HG03159 (cell line): ENCODE data around the gene POLR2F.
A peak's percentile ranks its signal among the peaks of the same experiment; 100 is the strongest.
"Not testable (repeated sequence)": the region's sequence is repeated elsewhere in the genome, so short reads cannot be mapped to it uniquely, and the experiment has no call there.

Experiments
- ATAC-seq: cut with Tn5 transposase; IDR thresholded peaks from one replicate; pipeline ENCODE4 v1.9.1; 2021; ENCODE audit warnings: mild to moderate bottlenecking, moderate library complexity; ENCODE audit not compliant: unreplicated experiment

POLR2F gene

DNA sequence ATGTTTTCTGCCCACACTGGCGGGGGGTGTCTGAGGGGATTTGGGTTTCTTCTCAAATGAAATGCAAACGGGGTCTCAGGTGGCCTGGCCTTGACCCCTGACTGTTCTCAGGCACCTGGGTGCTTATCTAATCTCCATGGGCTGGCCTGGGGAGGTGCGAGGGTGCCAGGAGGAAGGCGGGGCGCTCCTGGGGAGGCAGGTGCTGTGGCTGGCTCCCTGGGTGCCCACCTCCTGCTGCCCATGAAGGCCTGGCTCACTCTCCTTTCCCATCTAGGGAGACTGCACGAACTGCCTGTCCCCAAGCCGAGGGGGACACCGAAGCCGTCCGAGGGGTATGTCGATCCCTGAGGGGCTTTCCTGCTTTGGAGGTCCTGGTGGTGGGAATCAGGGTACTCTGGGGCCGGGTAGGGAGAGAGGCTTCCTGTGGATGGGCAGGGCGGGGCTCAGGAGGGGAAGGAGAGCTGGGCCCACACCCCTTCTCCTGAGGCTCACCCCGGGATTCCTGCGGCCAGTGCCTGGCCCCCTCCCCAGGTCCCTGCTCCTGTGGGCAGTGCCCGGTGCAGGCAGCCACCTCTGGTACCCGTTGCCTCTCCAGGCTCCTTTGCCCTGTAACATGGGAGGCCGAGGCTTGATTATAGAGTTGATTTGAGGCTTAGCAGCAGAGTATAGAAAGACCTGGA is 29.0 kb upstream of the POLR2F start:
- no peak for ATAC-seq

- no peak for ATAC-seq
These were observed 28.2 kb upstream of the POLR2F start for GRCh38 chr22:37925330-37925729.

- no peak for ATAC-seq
These were observed 27.7 kb upstream of the POLR2F start for GRCh38 chr22:37925767-37926166.

DNA sequence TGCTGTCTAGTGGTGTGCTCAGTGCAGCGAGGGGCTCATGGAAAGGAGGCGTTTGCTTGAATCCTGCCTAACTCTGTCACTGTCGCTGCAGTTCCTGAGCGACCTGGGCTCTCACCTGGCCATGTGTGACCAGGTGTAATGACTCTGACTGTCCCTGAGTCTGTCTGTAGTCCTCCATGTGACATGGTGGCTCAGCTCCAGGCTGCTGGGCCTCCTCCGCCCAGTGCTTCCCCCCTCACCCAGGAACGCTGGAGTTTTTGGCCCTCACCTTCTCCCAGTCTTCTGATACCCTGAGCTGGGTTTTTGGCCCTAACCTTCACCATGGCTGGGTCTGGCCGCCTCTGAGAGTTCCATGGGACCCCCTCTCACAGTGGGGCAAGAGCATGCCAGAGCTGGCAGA is 27.1 kb upstream of the POLR2F start:
- no peak for ATAC-seq

GRCh38 chr22:37926771-37927636 is 26.5 kb upstream of the POLR2F start:
- no peak for ATAC-seq

- ATAC-seq = no peak
These were observed 25.9 kb upstream of the POLR2F start for GRCh38 chr22:37927637-37927936.

DNA sequence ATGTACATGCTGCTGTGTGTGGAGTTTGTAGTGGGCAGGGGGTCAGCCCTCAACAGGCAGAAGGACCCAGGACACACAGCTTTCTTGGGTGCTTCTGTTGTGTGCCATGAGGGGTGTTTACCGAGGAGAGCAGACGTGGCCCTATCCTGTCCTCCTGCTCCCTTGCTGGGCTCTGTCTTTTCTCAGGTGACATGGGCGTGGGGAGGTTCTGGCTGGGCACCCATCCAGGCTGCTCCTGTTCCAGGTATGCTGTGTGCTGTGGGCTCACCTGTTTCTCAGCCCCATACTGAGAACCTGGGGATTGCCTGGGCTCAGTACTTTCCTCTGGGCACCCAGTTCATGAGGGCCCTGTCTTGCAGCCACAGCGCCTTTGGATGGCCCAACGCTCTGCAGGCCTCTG is 24.1 kb upstream of the POLR2F start:
- no peak for ATAC-seq

DNA sequence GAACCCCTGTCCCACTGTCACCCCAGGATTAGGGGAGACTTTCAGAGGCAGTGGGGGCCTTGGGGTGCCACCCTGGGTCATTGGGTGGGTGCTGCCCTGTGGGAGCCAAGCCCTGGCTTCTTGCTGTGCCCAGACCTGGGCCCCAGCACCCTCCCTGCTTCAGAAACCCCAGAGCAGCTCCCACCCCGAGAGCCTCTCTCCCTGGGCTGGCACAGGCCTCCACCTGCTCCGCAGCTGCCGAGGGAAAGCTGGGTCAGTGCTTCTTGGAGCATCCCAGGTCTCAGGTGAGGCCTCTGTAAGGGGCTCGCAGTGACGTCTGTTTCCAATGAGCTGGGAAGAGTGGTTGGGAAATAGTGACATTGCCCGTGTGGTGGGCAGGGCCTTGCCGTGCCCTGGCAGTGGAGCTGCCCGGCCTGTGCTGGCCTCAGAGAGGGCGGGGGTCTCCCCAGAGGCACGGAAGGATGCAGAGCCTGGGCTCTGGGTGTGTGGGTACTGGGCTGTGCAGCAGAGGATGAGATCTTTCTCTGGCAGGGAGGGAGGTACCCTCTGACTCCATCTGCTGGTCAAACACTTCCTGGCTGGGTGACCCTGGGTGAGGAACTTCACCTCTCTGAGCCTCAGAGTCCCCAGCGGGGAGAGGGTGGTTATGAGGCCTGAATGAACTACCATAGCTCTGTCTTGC is 23.1 kb upstream of the POLR2F start:
- no peak for ATAC-seq

DNA sequence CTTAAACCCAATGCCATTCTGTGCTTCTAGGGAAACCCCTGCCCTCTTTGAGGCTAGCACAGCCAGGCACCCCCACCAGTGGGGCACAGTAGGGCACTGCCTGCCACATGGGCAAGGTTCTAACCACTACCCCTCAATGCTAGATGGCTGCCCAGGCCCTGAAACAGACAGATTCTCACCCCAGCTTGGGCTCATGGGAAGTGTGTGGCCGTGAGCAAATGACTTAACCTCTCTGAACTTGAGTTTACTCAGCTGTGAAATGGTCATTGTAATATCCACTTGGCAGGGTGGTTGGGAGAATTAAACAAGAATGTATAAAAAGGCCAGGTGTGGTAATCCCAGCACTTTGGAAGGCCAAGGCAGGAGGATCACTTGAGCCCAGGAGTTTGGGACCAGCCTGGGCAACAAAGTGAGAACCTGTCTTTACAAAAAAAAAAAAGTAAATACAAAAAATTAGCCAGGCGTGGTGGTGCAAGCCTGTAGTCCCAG is 22.5 kb upstream of the POLR2F start:
- ATAC-seq = no peak

GRCh38 chr22:37931893-37932389 is 21.6 kb upstream of the POLR2F start:
- ATAC-seq = no peak

DNA sequence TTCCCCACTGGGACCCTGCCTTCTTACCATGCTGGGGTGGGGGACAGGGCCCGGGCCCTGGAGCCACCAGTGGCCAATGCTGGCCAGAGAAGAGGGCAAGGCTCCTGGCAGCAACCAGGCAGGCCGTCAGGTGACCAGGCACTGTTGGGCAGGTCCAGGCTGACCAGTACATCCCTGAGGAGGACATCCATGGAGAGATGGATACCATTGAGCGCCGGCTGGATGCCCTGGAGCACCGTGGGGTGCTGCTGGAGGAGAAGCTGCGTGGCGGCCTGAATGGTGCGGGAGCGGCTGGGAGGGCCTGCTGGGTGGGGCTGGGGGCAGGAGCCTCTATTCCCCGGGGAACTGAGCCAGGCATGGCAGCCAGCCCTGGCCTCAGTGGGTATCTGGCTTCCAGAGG is 21.1 kb upstream of the POLR2F start:
- no peak for ATAC-seq

- no peak for ATAC-seq
These were observed 20.5 kb upstream of the POLR2F start for GRCh38 chr22:37932821-37933578.

DNA sequence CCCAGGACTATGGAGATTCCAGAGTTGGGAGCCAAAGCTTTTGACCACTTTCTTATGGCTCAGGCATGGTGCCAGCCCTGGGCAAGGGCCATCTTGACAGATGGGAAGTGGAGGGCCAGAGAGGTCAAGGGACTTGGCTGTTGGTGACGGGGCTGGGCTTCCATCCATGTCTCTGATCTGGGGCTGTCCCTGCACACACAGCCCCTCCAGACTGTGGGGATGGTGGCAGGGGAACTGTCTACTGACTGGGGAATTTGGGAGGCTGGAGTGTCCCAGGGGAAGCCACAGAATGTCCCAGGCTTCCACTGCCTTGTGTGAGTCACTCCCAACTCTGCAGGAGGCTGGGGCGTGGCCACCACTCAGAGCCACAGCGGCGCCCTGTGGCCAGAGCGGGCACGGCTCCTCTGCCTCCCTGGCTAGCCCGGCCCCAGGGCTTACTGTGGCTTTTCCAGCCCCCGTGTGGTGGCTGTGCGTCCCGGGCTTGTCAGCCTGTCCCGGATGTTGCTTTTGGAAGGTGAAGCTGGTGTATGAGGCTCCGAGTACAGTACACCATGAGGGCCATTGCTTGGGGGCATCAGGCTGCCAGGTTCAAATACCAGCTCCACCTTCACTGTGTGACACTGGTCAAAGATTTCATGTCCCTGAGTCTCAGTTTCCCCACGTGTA is 19.7 kb upstream of the POLR2F start:
- ATAC-seq = peak; percentile 70

- ATAC-seq = no peak
These were observed 12.7 kb upstream of the POLR2F start for GRCh38 chr22:37940698-37941376.

DNA sequence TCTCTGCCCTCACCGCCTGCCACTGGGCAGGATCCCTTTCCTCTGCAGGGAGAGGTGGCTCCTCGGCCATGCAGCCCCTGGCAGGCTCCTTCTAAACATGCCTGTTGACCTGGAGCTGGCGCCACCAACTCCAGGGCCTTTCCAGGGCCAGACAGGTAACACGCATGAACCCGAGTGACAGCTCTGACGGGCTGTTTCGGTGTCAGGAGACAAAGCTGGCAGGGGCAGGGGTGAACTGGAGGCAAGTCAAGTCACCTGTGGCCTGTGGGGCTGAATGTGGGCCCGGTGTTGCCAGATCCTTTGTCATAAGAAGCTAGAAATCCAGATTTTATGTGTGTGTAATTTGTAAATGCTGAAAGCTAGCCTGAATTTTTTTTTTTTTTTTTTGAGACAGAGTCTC is 11.4 kb upstream of the POLR2F start:
- no peak for ATAC-seq

GRCh38 chr22:37943136-37943824 is 10.2 kb upstream of the POLR2F start:
- no peak for ATAC-seq

- no peak for ATAC-seq
These were observed 9.7 kb upstream of the POLR2F start for GRCh38 chr22:37943825-37944198.

DNA sequence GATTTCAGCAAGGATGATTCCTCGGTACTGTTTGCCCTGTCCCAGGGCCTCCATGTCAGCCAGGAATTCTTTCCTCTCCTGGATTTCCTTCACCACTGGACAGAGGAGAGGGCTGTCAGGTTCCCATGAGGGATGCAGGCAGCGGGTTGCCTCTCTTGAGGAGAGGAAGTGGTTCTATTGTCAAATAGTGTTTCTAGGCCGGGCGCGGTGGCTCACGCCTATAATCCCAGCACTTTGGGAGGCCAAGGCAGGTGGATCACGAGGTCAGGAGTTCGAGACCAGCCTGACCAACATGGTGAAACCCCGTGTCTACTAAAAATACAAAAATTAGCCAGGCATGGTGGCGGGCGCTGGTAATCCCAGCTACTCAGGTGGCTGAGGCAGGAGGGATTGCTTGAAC is 9.1 kb upstream of the POLR2F start:
- not testable (repeated sequence) for ATAC-seq

- not testable (repeated sequence) for ATAC-seq
These were observed 6.2 kb upstream of the POLR2F start for GRCh38 chr22:37947142-37947795.
